ENCODE results near the gene ABCC1. TPM values are rescaled to one million over a fixed set of nuclear protein-coding genes. Genes with fewer than 3 reads are reported as not detected.
A peak's percentile ranks its signal among the peaks of the same experiment; 100 is the strongest.

The ABCC1 gene
- total RNA-seq, 1 donor from 2014 or later = 9.9 TPM

- Histone ChIP-seq H3K9me3 (ENCODE audit: control insufficient read depth in 3 of 3, low read length in 3 of 3) (no peaks in the 10 kb centered on the region), H3K27ac (ENCODE audit: low read depth, low read length) (no peak overlapping the region), H3K36me3 (ENCODE audit: control insufficient read depth in 3 of 3, insufficient read depth in 3 of 3, low read length in 3 of 3) (no peaks in the 10 kb centered on the region)
Measured at GRCh38 chr16:15942931-15943690, 6.3 kb upstream of the ABCC1 start.

GRCh38 chr16:15946257-15947044 is 3.0 kb upstream of the ABCC1 start:
- no peaks in the 10 kb centered on the region for H3K36me3 ChIP-seq (ENCODE audit: control insufficient read depth in 3 of 3, insufficient read depth in 3 of 3, low read length in 3 of 3)
- H3K27ac ChIP-seq (ENCODE audit: low read depth, low read length) = no peak overlapping the region
- H3K9me3 ChIP-seq (ENCODE audit: control insufficient read depth in 3 of 3, low read length in 3 of 3) = no peaks in the 10 kb centered on the region
- peaks cover 9 to 16% (median 15%) of the 10 kb centered on the region in 3 donors for H3K4me1 ChIP-seq (ENCODE audit: control insufficient read depth in 3 of 3, insufficient read depth in 3 of 3, low read length in 3 of 3)
- no peak overlapping the region for H3K4me3 ChIP-seq (ENCODE audit: low read length in 3 of 3)
- H3K9ac ChIP-seq (ENCODE audit: low read depth in 1 of 3, low read length in 3 of 3) = no peak overlapping the region
- H3K27me3 ChIP-seq (ENCODE audit: control insufficient read depth in 3 of 3, insufficient read depth in 3 of 3, low read length in 3 of 3) = no peaks in the 10 kb centered on the region

More at GRCh38 chr16:15942931-15943690, 6.3 kb upstream of the ABCC1 start:
- Histone ChIP-seq H3K27me3 (ENCODE audit: control insufficient read depth in 3 of 3, insufficient read depth in 3 of 3, low read length in 3 of 3) (no peaks in the 10 kb centered on the region), H3K9ac (ENCODE audit: low read depth in 1 of 3, low read length in 3 of 3) (no peak overlapping the region), H3K4me3 (ENCODE audit: low read length in 3 of 3) (no peak overlapping the region), H3K4me1 (ENCODE audit: control insufficient read depth in 3 of 3, insufficient read depth in 3 of 3, low read length in 3 of 3) (no peaks in the 10 kb centered on the region)

- H3K36me3 ChIP-seq (ENCODE audit: control insufficient read depth in 3 of 3, insufficient read depth in 3 of 3, low read length in 3 of 3) = no peaks in the 10 kb centered on the region
- no peaks in the 10 kb centered on the region for H3K27me3 ChIP-seq (ENCODE audit: control insufficient read depth in 3 of 3, insufficient read depth in 3 of 3, low read length in 3 of 3)
- no peak overlapping the region for H3K27ac ChIP-seq (ENCODE audit: low read depth, low read length)
- H3K9ac ChIP-seq (ENCODE audit: low read depth in 1 of 3, low read length in 3 of 3) = no peak overlapping the region
- H3K9me3 ChIP-seq (ENCODE audit: control insufficient read depth in 3 of 3, low read length in 3 of 3) = no peaks in the 10 kb centered on the region
- H3K4me3 ChIP-seq (ENCODE audit: low read length in 3 of 3) = no peak overlapping the region
- peaks cover 20 to 26% (median 23%) of the 10 kb centered on the region in 3 donors for H3K4me1 ChIP-seq (ENCODE audit: control insufficient read depth in 3 of 3, insufficient read depth in 3 of 3, low read length in 3 of 3)
Measured at GRCh38 chr16:15947983-15948509, 1.4 kb upstream of the ABCC1 start.

- Histone ChIP-seq H3K4me3 (ENCODE audit: low read length in 3 of 3) (peak overlapping the region; percentile 59 to 77 (median 77)), H3K36me3 (ENCODE audit: control insufficient read depth in 3 of 3, insufficient read depth in 3 of 3, low read length in 3 of 3) (no peaks in the 10 kb centered on the region), H3K27ac (ENCODE audit: low read depth, low read length) (peak overlapping the region; percentile 28), H3K4me1 (ENCODE audit: control insufficient read depth in 3 of 3, insufficient read depth in 3 of 3, low read length in 3 of 3) (peaks cover 27 to 33% (median 29%) of the 10 kb centered on the region in 3 donors), H3K27me3 (ENCODE audit: control insufficient read depth in 3 of 3, insufficient read depth in 3 of 3, low read length in 3 of 3) (no peaks in the 10 kb centered on the region), H3K9me3 (ENCODE audit: control insufficient read depth in 3 of 3, low read length in 3 of 3) (no peaks in the 10 kb centered on the region), H3K9ac (ENCODE audit: low read depth in 1 of 3, low read length in 3 of 3) (peak overlapping the region; percentile 64 to 89 (median 80))
Measured at GRCh38 chr16:15948532-15949209, 745 bp upstream of the ABCC1 start.

GRCh38 chr16:15950161-15950854 is 892 bp downstream of the ABCC1 start:
- H3K27me3 ChIP-seq (ENCODE audit: control insufficient read depth in 3 of 3, insufficient read depth in 3 of 3, low read length in 3 of 3) = no peaks in the 10 kb centered on the region
- H3K4me1 ChIP-seq (ENCODE audit: control insufficient read depth in 3 of 3, insufficient read depth in 3 of 3, low read length in 3 of 3) = peaks cover 29 to 47% (median 38%) of the 10 kb centered on the region in 3 donors
- peak overlapping the region; percentile 77 to 84 (median 81) for H3K4me3 ChIP-seq (ENCODE audit: low read length in 3 of 3)
- no peaks in the 10 kb centered on the region for H3K9me3 ChIP-seq (ENCODE audit: control insufficient read depth in 3 of 3, low read length in 3 of 3)
- no peaks in the 10 kb centered on the region for H3K36me3 ChIP-seq (ENCODE audit: control insufficient read depth in 3 of 3, insufficient read depth in 3 of 3, low read length in 3 of 3)
- peak overlapping the region; percentile 76 for H3K27ac ChIP-seq (ENCODE audit: low read depth, low read length)
- H3K9ac ChIP-seq (ENCODE audit: low read depth in 1 of 3, low read length in 3 of 3) = peak overlapping the region; percentile 69 to 94 (median 77)

GRCh38 chr16:15950869-15951268 is 1.5 kb downstream of the ABCC1 start:
- Histone ChIP-seq H3K9me3 (ENCODE audit: control insufficient read depth in 3 of 3, low read length in 3 of 3) (no peaks in the 10 kb centered on the region), H3K9ac (ENCODE audit: low read depth in 1 of 3, low read length in 3 of 3) (peak overlapping the region; percentile 69 to 94 (median 77)), H3K27ac (ENCODE audit: low read depth, low read length) (peak overlapping the region; percentile 76), H3K36me3 (ENCODE audit: control insufficient read depth in 3 of 3, insufficient read depth in 3 of 3, low read length in 3 of 3) (no peaks in the 10 kb centered on the region), H3K27me3 (ENCODE audit: control insufficient read depth in 3 of 3, insufficient read depth in 3 of 3, low read length in 3 of 3) (no peaks in the 10 kb centered on the region), H3K4me1 (ENCODE audit: control insufficient read depth in 3 of 3, insufficient read depth in 3 of 3, low read length in 3 of 3) (peaks cover 29 to 50% (median 40%) of the 10 kb centered on the region in 3 donors), H3K4me3 (ENCODE audit: low read length in 3 of 3) (peak overlapping the region; percentile 77 to 84 (median 81))

- Histone ChIP-seq H3K36me3 (ENCODE audit: control insufficient read depth in 3 of 3, insufficient read depth in 3 of 3, low read length in 3 of 3) (no peaks in the 10 kb centered on the region), H3K4me3 (ENCODE audit: low read length in 3 of 3) (no peak overlapping the region), H3K4me1 (ENCODE audit: control insufficient read depth in 3 of 3, insufficient read depth in 3 of 3, low read length in 3 of 3) (peaks cover 29 to 50% (median 40%) of the 10 kb centered on the region in 3 donors), H3K27ac (ENCODE audit: low read depth, low read length) (no peak overlapping the region), H3K9me3 (ENCODE audit: control insufficient read depth in 3 of 3, low read length in 3 of 3) (no peaks in the 10 kb centered on the region), H3K9ac (ENCODE audit: low read depth in 1 of 3, low read length in 3 of 3) (peak overlapping the region in 1 of 3 donors; percentile 33), H3K27me3 (ENCODE audit: control insufficient read depth in 3 of 3, insufficient read depth in 3 of 3, low read length in 3 of 3) (no peaks in the 10 kb centered on the region)
Measured at GRCh38 chr16:15951852-15952251, 2.4 kb downstream of the ABCC1 start.

GRCh38 chr16:15952265-15952711 is 2.9 kb downstream of the ABCC1 start:
- Histone ChIP-seq H3K36me3 (ENCODE audit: control insufficient read depth in 3 of 3, insufficient read depth in 3 of 3, low read length in 3 of 3) (no peaks in the 10 kb centered on the region), H3K9me3 (ENCODE audit: control insufficient read depth in 3 of 3, low read length in 3 of 3) (no peaks in the 10 kb centered on the region), H3K4me3 (ENCODE audit: low read length in 3 of 3) (no peak overlapping the region), H3K27me3 (ENCODE audit: control insufficient read depth in 3 of 3, insufficient read depth in 3 of 3, low read length in 3 of 3) (no peaks in the 10 kb centered on the region), H3K4me1 (ENCODE audit: control insufficient read depth in 3 of 3, insufficient read depth in 3 of 3, low read length in 3 of 3) (peaks cover 29 to 50% (median 40%) of the 10 kb centered on the region in 3 donors), H3K27ac (ENCODE audit: low read depth, low read length) (no peak overlapping the region), H3K9ac (ENCODE audit: low read depth in 1 of 3, low read length in 3 of 3) (peak overlapping the region in 1 of 3 donors; percentile 33)

- H3K9ac ChIP-seq (ENCODE audit: low read depth in 1 of 3, low read length in 3 of 3) = no peak overlapping the region
- H3K27me3 ChIP-seq (ENCODE audit: control insufficient read depth in 3 of 3, insufficient read depth in 3 of 3, low read length in 3 of 3) = no peaks in the 10 kb centered on the region
- H3K4me1 ChIP-seq (ENCODE audit: control insufficient read depth in 3 of 3, insufficient read depth in 3 of 3, low read length in 3 of 3) = peaks cover 29 to 52% (median 40%) of the 10 kb centered on the region in 3 donors
- no peak overlapping the region for H3K27ac ChIP-seq (ENCODE audit: low read depth, low read length)
- no peak overlapping the region for H3K4me3 ChIP-seq (ENCODE audit: low read length in 3 of 3)
- no peaks in the 10 kb centered on the region for H3K9me3 ChIP-seq (ENCODE audit: control insufficient read depth in 3 of 3, low read length in 3 of 3)
- H3K36me3 ChIP-seq (ENCODE audit: control insufficient read depth in 3 of 3, insufficient read depth in 3 of 3, low read length in 3 of 3) = no peaks in the 10 kb centered on the region
Measured at GRCh38 chr16:15953477-15953876, 4.1 kb downstream of the ABCC1 start.

Measured in skeletal muscle tissue (tissue), 4 donors.